Gastroesophageal sphincter (tissue), 4 donors: ENCODE results near the gene TCF7L1. TPM values are rescaled to one million over a fixed set of nuclear protein-coding genes. Genes with fewer than 3 reads are reported as not detected.
A peak's percentile ranks its signal among the peaks of the same experiment; 100 is the strongest.
"Not testable (repeated sequence)": the region's sequence is repeated elsewhere in the genome, so short reads cannot be mapped to it uniquely, and the experiment has no call there.

Experiments
- ATAC-seq: fragments of 150-250 bp; one replicate; pipeline ENCODE4 v1.9.1; 2016; ENCODE audit warnings: mild to moderate bottlenecking, moderate library complexity
- H3K27ac ChIP-seq, 4 donors: fragments of 200-600 bp; sonication (generic) in 3 of 4; 1 replicate in 3 of 4; 2 replicates in 1 of 4; pipeline ENCODE4 v1.5.1; 2016 to 2019
- H3K27me3 ChIP-seq: fragments of 200-600 bp; sonication (generic); one replicate; pipeline ENCODE4 v1.5.1; 2019
- H3K36me3 ChIP-seq, 2 donors: fragments of 200-600 bp; sonication (generic); one replicate each; pipeline ENCODE4 v1.5.1; 2019; ENCODE audit warnings: control low read depth in 1 of 2
- H3K4me1 ChIP-seq, 3 donors: fragments of 200-600 bp; sonication (generic); 1 replicate in 2 of 3; 2 replicates in 1 of 3; pipeline ENCODE4 v1.5.1; 2016 to 2019; ENCODE audit warnings: control low read depth in 2 of 3
- H3K4me3 ChIP-seq, 2 donors: fragments of 200-600 bp; sonication (generic); one replicate each; pipeline ENCODE4 v1.5.1; 2019; ENCODE audit warnings: mild to moderate bottlenecking in 1 of 2, moderate library complexity in 1 of 2
- H3K9me3 ChIP-seq, 3 donors: fragments of 200-600 bp; sonication (generic); one replicate each; pipeline ENCODE4 v1.5.1; 2017 to 2019; ENCODE audit warnings: control low read depth in 2 of 3
- CTCF ChIP-seq, 4 experiments: fragments of 200-600 bp in 2 of 4; fragments of 450-650 bp in 2 of 4; sonication (generic) in 1 of 4; IDR thresholded peaks; one replicate each; pipeline ENCODE4 v1.5.1; 2017 to 2019; ENCODE audit warnings: antibody characterized with exemption in 4 of 4, mild to moderate bottlenecking in 2 of 4, moderate library complexity in 2 of 4
- EP300 ChIP-seq: sonication (generic); formaldehyde crosslinking; IDR thresholded peaks from one replicate; pipeline ENCODE4 v1.6.1; 2017; ENCODE audit warnings: antibody characterized with exemption, mild to moderate bottlenecking
- POLR2A ChIP-seq, 2 donors: fragments of 450-650 bp; IDR thresholded peaks; one replicate each; pipeline ENCODE4 v1.6.1; 2017; ENCODE audit warnings: antibody characterized with exemption in 2 of 2, mild to moderate bottlenecking in 2 of 2, moderate library complexity in 1 of 2
- POLR2AphosphoS5 ChIP-seq: sonication (generic); formaldehyde crosslinking; IDR thresholded peaks from one replicate; pipeline ENCODE4 v1.6.1; 2017; ENCODE audit warnings: antibody characterized with exemption
- WGBS, 2 donors: methylation state at CpG; one replicate each; pipeline ENCODE4 v1.1.5; 2018; ENCODE audit warnings: low coverage in 1 of 2; 5-methylcytosine and 5-hydroxymethylcytosine counted together
- total RNA-seq, 4 donors: library from RNA; depleted of rRNA; stranded (reverse); fragments of >200 nt; gene quantifications; one replicate each; pipeline ENCODE4 v1.1.0, GENCODE V29; 2016

Gene TCF7L1
- total RNA-seq, 4 donors from 2014 or later, result 4.0 to 13.0 (median 5.3) TPM

- no peak overlapping the region for H3K27ac ChIP-seq
- H3K9me3 ChIP-seq, result no peaks in the 10 kb centered on the region
- peaks cover 2 to 50% (median 23%) of the 10 kb centered on the region in 3 donors for H3K4me1 ChIP-seq
- H3K27me3 ChIP-seq, result no peaks in the 10 kb centered on the region
- no peak overlapping the region for H3K4me3 ChIP-seq
- TF ChIP-seq CTCF (IDR thresholded peaks at IDR 0.05), result no peak
- TF ChIP-seq POLR2A (IDR thresholded peaks at IDR 0.05), result no peak
- no peak for TF ChIP-seq EP300
- TF ChIP-seq POLR2AphosphoS5, result no peak
- no peak for ATAC-seq
- 100% methylated on average over 1 of the region's 1 CpG; no CpG with 5 or more reads in 1 of the 2 donors for WGBS, 2 donors
- no peaks in the 10 kb centered on the region for H3K36me3 ChIP-seq
These were observed 76.7 kb downstream of the TCF7L1 start for GRCh38 chr2:85209887-85210286.

DNA sequence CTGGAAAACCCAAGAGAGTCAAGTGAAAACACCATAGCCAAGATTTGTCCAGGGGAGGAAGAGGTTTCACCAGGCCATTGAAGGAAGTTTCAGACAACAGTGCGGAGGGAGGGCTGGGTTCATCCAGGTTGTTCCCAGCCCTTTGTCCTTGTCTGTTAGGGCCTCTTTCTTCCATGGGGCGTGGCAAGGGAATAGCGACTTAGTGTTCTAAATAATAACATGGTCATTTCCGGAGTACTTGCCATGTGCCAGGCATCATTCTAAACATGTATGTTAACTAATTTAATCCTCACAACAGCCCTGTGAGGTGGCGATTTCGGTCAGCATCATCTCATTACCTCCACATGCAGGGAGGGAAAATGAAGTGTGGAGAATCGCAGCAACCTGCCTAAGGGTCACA, 77.3 kb downstream of the TCF7L1 start:
- no peak for TF ChIP-seq CTCF (IDR thresholded peaks at IDR 0.05)
- TF ChIP-seq POLR2A (IDR thresholded peaks at IDR 0.05), result no peak
- TF ChIP-seq POLR2AphosphoS5, result no peak
- no peak for TF ChIP-seq EP300
- peaks cover 2 to 57% (median 29%) of the 10 kb centered on the region in 3 donors for H3K4me1 ChIP-seq
- no peak overlapping the region for H3K4me3 ChIP-seq
- no peak overlapping the region for H3K27ac ChIP-seq
- ATAC-seq, result no peak
- H3K9me3 ChIP-seq, result no peaks in the 10 kb centered on the region
- H3K27me3 ChIP-seq, result no peaks in the 10 kb centered on the region
- WGBS, 2 donors, result 58 to 77% methylated on average over 2 to 7 of the region's 7 CpGs
- H3K36me3 ChIP-seq, result no peaks in the 10 kb centered on the region

- peaks cover 2 to 68% (median 36%) of the 10 kb centered on the region in 3 donors for H3K4me1 ChIP-seq
- WGBS, 2 donors, result 93% methylated on average over 4 of the region's 9 CpGs; no CpG with 5 or more reads in 1 of the 2 donors
- ATAC-seq, H3K9me3 ChIP-seq, H3K36me3 ChIP-seq, H3K4me3 ChIP-seq, H3K27me3 ChIP-seq, H3K27ac ChIP-seq: not testable (repeated sequence)
These were observed 78.4 kb downstream of the TCF7L1 start for GRCh38 chr2:85211606-85212005.

GRCh38 chr2:85212841-85213240, 79.6 kb downstream of the TCF7L1 start:
- Histone ChIP-seq H3K36me3 (no peaks in the 10 kb centered on the region), H3K27ac (peak overlapping the region; percentile 1 to 80 (median 79)), H3K9me3 (no peaks in the 10 kb centered on the region), H3K4me3 (no peak overlapping the region), H3K4me1 (peaks cover 2 to 77% (median 38%) of the 10 kb centered on the region in 3 donors), H3K27me3 (no peaks in the 10 kb centered on the region)
- TF ChIP-seq EP300 (no peak), POLR2AphosphoS5 (no peak), POLR2A (IDR thresholded peaks at IDR 0.05) (no peak), CTCF (IDR thresholded peaks at IDR 0.05) (no peak)
- no peak for ATAC-seq
- WGBS, 2 donors, result 56% methylated on average over 1 of the region's 3 CpGs; no CpG with 5 or more reads in 1 of the 2 donors

DNA sequence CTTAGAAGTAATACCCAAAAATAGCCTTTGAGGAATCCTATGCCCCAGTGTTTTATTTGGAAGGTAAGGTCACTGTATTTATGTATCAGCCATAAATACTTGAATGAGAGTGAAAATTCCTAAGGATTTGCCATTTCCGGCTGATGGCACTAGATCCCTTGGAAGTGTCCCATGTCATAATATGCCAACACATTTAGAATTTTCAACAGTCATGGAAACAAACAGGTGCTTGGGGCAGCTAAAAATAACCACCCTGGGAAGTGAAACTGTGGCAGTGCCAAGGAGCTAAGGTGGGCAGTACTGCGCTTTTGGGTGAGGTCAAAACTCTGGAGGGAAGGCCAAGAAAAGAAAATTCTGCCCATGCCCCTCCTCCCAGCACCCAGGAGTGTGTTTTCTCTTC, 80.2 kb downstream of the TCF7L1 start:
- no peaks in the 10 kb centered on the region for H3K27me3 ChIP-seq
- H3K9me3 ChIP-seq, result no peaks in the 10 kb centered on the region
- TF ChIP-seq CTCF (IDR thresholded peaks at IDR 0.05), result no peak
- no peak for TF ChIP-seq POLR2A (IDR thresholded peaks at IDR 0.05)
- no peak for TF ChIP-seq POLR2AphosphoS5
- no peak for TF ChIP-seq EP300
- 49 to 55% methylated on average over 2 of the region's 2 CpGs for WGBS, 2 donors
- H3K4me3 ChIP-seq, result no peak overlapping the region
- peaks cover 2 to 77% (median 38%) of the 10 kb centered on the region in 3 donors for H3K4me1 ChIP-seq
- no peaks in the 10 kb centered on the region for H3K36me3 ChIP-seq
- no peak for ATAC-seq
- H3K27ac ChIP-seq, result peak overlapping the region; percentile 1 to 80 (median 79)
